ENCODE results near the gene PCSK2. TPM values are rescaled to one million over a fixed set of nuclear protein-coding genes. Genes with fewer than 3 reads are reported as not detected.

The PCSK2 gene, protein sequence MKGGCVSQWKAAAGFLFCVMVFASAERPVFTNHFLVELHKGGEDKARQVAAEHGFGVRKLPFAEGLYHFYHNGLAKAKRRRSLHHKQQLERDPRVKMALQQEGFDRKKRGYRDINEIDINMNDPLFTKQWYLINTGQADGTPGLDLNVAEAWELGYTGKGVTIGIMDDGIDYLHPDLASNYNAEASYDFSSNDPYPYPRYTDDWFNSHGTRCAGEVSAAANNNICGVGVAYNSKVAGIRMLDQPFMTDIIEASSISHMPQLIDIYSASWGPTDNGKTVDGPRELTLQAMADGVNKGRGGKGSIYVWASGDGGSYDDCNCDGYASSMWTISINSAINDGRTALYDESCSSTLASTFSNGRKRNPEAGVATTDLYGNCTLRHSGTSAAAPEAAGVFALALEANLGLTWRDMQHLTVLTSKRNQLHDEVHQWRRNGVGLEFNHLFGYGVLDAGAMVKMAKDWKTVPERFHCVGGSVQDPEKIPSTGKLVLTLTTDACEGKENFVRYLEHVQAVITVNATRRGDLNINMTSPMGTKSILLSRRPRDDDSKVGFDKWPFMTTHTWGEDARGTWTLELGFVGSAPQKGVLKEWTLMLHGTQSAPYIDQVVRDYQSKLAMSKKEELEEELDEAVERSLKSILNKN
- total RNA-seq (2022; extraction: Qiagen RNA extraction): not detected in 5 replicates

GRCh38 chr20:17226410-17227218 is at the start of gene PCSK2:
Gene PCSK2, plus strand, starts transcription at chr20:17227040. Its CDS starts 266 bp downstream, at chr20:17227306.

DNA sequence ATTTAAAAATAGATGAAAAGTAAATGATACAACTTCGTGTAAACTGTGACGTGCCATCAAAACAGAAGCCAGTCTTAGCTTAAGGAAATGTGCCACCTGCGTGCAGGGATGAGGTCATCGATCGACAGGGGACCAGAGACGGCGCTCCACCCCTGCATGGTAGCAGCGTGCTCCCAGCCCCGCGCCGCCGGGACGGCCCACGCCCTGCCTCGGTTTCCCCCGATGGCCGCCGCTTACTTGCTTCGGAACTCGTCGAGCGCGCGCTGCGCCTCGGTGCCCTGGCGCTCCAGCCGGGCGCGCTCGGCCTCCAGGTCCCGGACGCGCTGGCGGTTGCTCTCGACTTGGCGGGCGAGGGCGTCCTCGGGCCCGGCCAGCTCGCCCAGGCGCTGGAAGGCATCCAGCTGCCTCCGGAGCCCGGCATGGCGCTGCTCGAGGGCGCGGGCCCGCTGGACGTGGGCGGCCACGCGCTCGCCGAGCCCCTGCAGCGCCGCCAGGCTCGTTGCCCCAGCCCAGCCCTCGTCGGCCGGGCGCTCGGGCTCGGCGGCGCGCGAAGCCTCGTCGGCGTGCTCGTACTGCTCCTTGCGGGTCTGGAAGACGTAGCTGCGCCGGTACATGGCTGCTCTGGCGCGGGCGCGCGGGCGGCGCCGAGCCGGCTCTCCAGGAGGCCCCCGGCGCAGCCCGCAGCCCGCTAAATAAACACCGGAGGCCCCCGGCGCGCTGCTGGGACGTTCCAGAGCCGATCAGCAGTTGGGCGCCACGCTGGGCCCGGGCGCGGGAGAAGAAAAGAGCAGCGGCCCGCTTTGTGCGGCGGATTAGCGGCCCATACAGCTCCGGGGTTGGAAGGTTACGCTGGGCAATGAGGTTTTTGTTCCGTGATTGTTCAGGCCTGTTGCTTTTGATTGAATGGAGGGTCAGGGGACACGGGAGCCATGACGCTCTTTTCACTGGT is 304.1 kb downstream of the PCSK2 start, which contains the start of gene BFSP1:
BFSP1 (minus strand) TSS at position 664 of the 949 bp plus-strand sequence; CDS start at position 614, 50 bp downstream.

